IPS-20b (cell line): ENCODE measurements around the gene LNP1.
"Not testable (repeated sequence)": the region's sequence is repeated elsewhere in the genome, so short reads cannot be mapped to it uniquely, and the experiment has no call there.

Experiments used
- H3K27ac ChIP-seq: one replicate; pipeline ENCODE4 v1.5.1; 2013; ENCODE audit warnings: low read length
- H3K27me3 ChIP-seq: 2 replicates; pipeline ENCODE4 v1.6.1; 2013; ENCODE audit warnings: mild to moderate bottlenecking, low read length, inconsistent platforms; ENCODE audit not compliant: insufficient read depth
- H3K36me3 ChIP-seq: 2 replicates; pipeline ENCODE4 v1.6.1; 2013; ENCODE audit warnings: low read depth, mild to moderate bottlenecking, inconsistent platforms, low read length, moderate library complexity; ENCODE audit not compliant: insufficient read depth
- H3K4me1 ChIP-seq: 2 replicates; pipeline ENCODE4 v1.6.1; 2013; ENCODE audit warnings: mild to moderate bottlenecking, control low read depth, inconsistent platforms, low read length, moderate library complexity; ENCODE audit not compliant: insufficient read depth
- H3K4me3 ChIP-seq: 2 replicates; pipeline ENCODE4 v1.5.1; 2013; ENCODE audit warnings: mild to moderate bottlenecking, low read length, inconsistent platforms
- H3K9ac ChIP-seq: 2 replicates; pipeline ENCODE4 v1.6.1; 2013; ENCODE audit warnings: low read depth, mild to moderate bottlenecking, inconsistent platforms, low read length, moderate library complexity
- H3K9me3 ChIP-seq: 2 replicates; pipeline ENCODE4 v1.6.1; 2013; ENCODE audit warnings: mild to moderate bottlenecking, low read depth, low read length, inconsistent platforms; ENCODE audit not compliant: insufficient read depth

Gene LNP1, protein sequence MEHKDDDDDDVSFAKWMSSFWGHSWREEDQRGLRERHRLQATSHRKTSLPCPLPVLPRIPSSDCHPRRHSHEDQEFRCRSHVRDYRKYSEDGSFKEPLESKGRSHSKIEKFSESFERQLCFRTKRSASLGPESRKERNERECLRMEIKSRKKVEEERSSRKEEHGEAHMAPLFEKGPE

GRCh38 chr3:100400780-100401673 lies at the start of gene LNP1, which contains the start of gene TOMM70:
Gene LNP1, plus strand, starts transcription at chr3:100401539. Its CDS starts 28,191 bp downstream, at chr3:100429730.
Gene TOMM70, minus strand, starts transcription at chr3:100401089. Its CDS starts 140 bp downstream, at chr3:100400949.
- Histone ChIP-seq H3K27me3 (no peaks in the 10 kb centered on the region), H3K4me3 (peak within 1 kb of the TSS; percentile 81), H3K9ac (peak within 1 kb of the TSS; percentile 87), H3K9me3 (no peaks in the 10 kb centered on the region), H3K36me3 (no peaks in the 10 kb centered on the region), H3K27ac (peak within 1 kb of the TSS; percentile 93), H3K4me1 (peaks cover 5% of the 10 kb centered on the region; the same call in 1 of the 2 replicates)

DNA sequence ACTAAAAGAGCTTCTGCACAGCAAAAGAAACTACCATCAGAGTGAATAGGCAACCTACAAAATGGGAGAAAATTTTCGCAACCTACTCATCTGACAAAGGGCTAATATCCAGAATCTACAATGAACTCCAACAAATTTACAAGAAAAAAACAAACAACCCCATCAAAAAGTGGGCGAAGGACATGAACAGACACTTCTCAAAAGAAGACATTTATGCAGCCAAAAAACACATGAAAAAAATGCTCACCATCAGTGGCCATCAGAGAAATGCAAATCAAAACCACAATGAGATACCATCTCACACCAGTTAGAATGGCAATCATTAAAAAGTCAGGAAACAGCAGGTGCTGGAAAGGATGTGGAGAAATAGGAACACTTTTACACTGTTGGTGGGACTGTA lies 49.6 kb upstream of the LNP1 start:
- H3K4me1 ChIP-seq, H3K9ac ChIP-seq, H3K27ac ChIP-seq, H3K9me3 ChIP-seq, H3K4me3 ChIP-seq, H3K27me3 ChIP-seq: not testable (repeated sequence)
- peaks cover 36% of the 10 kb centered on the region for H3K36me3 ChIP-seq

- no peak overlapping the region for H3K9ac ChIP-seq
- H3K36me3 ChIP-seq = peaks cover 36% of the 10 kb centered on the region
- no peaks in the 10 kb centered on the region for H3K27me3 ChIP-seq
- no peak overlapping the region for H3K4me3 ChIP-seq
- H3K4me1 ChIP-seq = no peaks in the 10 kb centered on the region
- no peak overlapping the region for H3K27ac ChIP-seq
- no peaks in the 10 kb centered on the region for H3K9me3 ChIP-seq
Measured at GRCh38 chr3:100352296-100353231, 48.8 kb upstream of the LNP1 start.

GRCh38 chr3:100354850-100355249 lies 46.5 kb upstream of the LNP1 start:
- H3K27ac ChIP-seq = no peak overlapping the region
- H3K27me3 ChIP-seq = no peaks in the 10 kb centered on the region
- no peak overlapping the region for H3K4me3 ChIP-seq
- H3K4me1 ChIP-seq = no peaks in the 10 kb centered on the region
- H3K36me3 ChIP-seq = peaks cover 28% of the 10 kb centered on the region
- no peaks in the 10 kb centered on the region for H3K9me3 ChIP-seq
- no peak overlapping the region for H3K9ac ChIP-seq

GRCh38 chr3:100358413-100358812 lies 42.9 kb upstream of the LNP1 start:
- Histone ChIP-seq H3K4me3 (no peak overlapping the region), H3K27ac (no peak overlapping the region), H3K9me3 (no peaks in the 10 kb centered on the region), H3K9ac (no peak overlapping the region), H3K36me3 (peaks cover 21% of the 10 kb centered on the region; the same call in 1 of the 2 replicates), H3K27me3 (no peaks in the 10 kb centered on the region), H3K4me1 (no peaks in the 10 kb centered on the region)

GRCh38 chr3:100359035-100359434 lies 42.3 kb upstream of the LNP1 start:
- Histone ChIP-seq H3K4me1 (no peaks in the 10 kb centered on the region), H3K9me3 (no peaks in the 10 kb centered on the region), H3K4me3 (no peak overlapping the region), H3K36me3 (peaks cover 26% of the 10 kb centered on the region), H3K27me3 (no peaks in the 10 kb centered on the region), H3K9ac (no peak overlapping the region), H3K27ac (no peak overlapping the region)

GRCh38 chr3:100360757-100361496 lies 40.4 kb upstream of the LNP1 start:
- H3K9me3 ChIP-seq = no peaks in the 10 kb centered on the region
- H3K4me3 ChIP-seq = no peak overlapping the region
- no peaks in the 10 kb centered on the region for H3K4me1 ChIP-seq
- H3K36me3 ChIP-seq = peaks cover 40% of the 10 kb centered on the region
- no peak overlapping the region for H3K9ac ChIP-seq
- no peak overlapping the region for H3K27ac ChIP-seq
- H3K27me3 ChIP-seq = no peaks in the 10 kb centered on the region

GRCh38 chr3:100361897-100362296 lies 39.4 kb upstream of the LNP1 start:
- peaks cover 49% of the 10 kb centered on the region for H3K36me3 ChIP-seq
- H3K9me3 ChIP-seq = no peaks in the 10 kb centered on the region

GRCh38 chr3:100364421-100364820 lies 36.9 kb upstream of the LNP1 start:
- Histone ChIP-seq H3K27ac (no peak overlapping the region), H3K27me3 (no peaks in the 10 kb centered on the region), H3K9me3 (no peaks in the 10 kb centered on the region), H3K9ac (no peak overlapping the region), H3K4me3 (no peak overlapping the region), H3K4me1 (no peaks in the 10 kb centered on the region), H3K36me3 (peaks cover 70% of the 10 kb centered on the region)

More at GRCh38 chr3:100361897-100362296, 39.4 kb upstream of the LNP1 start:
- Histone ChIP-seq H3K9ac (no peak overlapping the region), H3K4me1 (no peaks in the 10 kb centered on the region), H3K4me3 (no peak overlapping the region), H3K27me3 (no peaks in the 10 kb centered on the region), H3K27ac (no peak overlapping the region)

- Histone ChIP-seq H3K4me1 (no peaks in the 10 kb centered on the region), H3K9me3 (no peaks in the 10 kb centered on the region), H3K27me3 (no peaks in the 10 kb centered on the region), H3K4me3 (no peak overlapping the region), H3K36me3 (peaks cover 88% of the 10 kb centered on the region), H3K9ac (no peak overlapping the region), H3K27ac (no peak overlapping the region)
Measured at GRCh38 chr3:100366424-100366823, 34.9 kb upstream of the LNP1 start.

DNA sequence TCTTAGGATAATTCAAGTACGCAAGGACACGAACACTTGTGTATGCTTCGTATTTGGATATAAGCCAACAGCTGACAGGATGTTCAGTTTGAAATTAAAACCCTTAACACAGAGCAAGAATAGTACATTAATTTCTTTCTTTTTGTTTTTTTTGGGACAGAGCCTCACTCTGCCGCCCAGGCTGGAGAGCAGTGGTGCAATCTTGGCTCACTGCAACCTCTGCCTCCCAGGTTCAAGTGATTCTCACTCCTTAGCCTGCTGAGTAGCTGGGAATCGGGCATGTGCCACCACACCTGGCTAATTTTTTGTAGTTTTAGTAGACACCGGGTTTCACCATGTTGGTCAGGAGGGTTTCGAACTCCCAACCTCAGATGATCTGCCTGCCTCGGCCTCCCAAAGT lies 32.9 kb upstream of the LNP1 start:
- Histone ChIP-seq H3K27ac (no peak overlapping the region), H3K36me3 (peaks cover 94% of the 10 kb centered on the region), H3K4me3 (no peak overlapping the region), H3K4me1 (no peaks in the 10 kb centered on the region), H3K27me3 (no peaks in the 10 kb centered on the region), H3K9ac (no peak overlapping the region), H3K9me3 (no peaks in the 10 kb centered on the region)
